IPS-NIHi11 (cell line): ENCODE data around the gene ST6GALNAC2.

ENCODE experiments used
- DNase-seq: peaks from one replicate; pipeline ENCODE4 v3.0.0; 2012; ENCODE audit warnings: mixed read lengths, low spot score

ST6GALNAC2 gene

GRCh38 chr17:76556765-76557367, 28.8 kb downstream of the ST6GALNAC2 start:
- DNase-seq = no peak

- DNase-seq = no peak
These were observed 31.5 kb downstream of the ST6GALNAC2 start for GRCh38 chr17:76554131-76554530.

GRCh38 chr17:76553178-76553908, 32.3 kb downstream of the ST6GALNAC2 start:
- DNase-seq = no peak

GRCh38 chr17:76551685-76552084, 34.0 kb downstream of the ST6GALNAC2 start:
- DNase-seq = no peak

- no peak for DNase-seq
These were observed 34.7 kb downstream of the ST6GALNAC2 start for GRCh38 chr17:76550712-76551615.

GRCh38 chr17:76549539-76549938, 36.1 kb downstream of the ST6GALNAC2 start:
- no peak for DNase-seq

- DNase-seq = no peak
These were observed 36.5 kb downstream of the ST6GALNAC2 start for GRCh38 chr17:76549215-76549518.

GRCh38 chr17:76548378-76549214, 37.1 kb downstream of the ST6GALNAC2 start:
- no peak for DNase-seq

- no peak for DNase-seq
These were observed 37.9 kb downstream of the ST6GALNAC2 start for GRCh38 chr17:76547642-76548202.

GRCh38 chr17:76547183-76547641, 38.4 kb downstream of the ST6GALNAC2 start:
- DNase-seq = peak; percentile 53

- DNase-seq = no peak
These were observed 39.0 kb downstream of the ST6GALNAC2 start for GRCh38 chr17:76546556-76547182.

GRCh38 chr17:76545918-76546555, 39.6 kb downstream of the ST6GALNAC2 start:
- no peak for DNase-seq

- DNase-seq = no peak
These were observed 40.9 kb downstream of the ST6GALNAC2 start for GRCh38 chr17:76544546-76545365.

- no peak for DNase-seq
These were observed 41.7 kb downstream of the ST6GALNAC2 start for GRCh38 chr17:76543826-76544545.

- no peak for DNase-seq
These were observed 42.2 kb downstream of the ST6GALNAC2 start for GRCh38 chr17:76543482-76543825.

GRCh38 chr17:76542984-76543383, 42.7 kb downstream of the ST6GALNAC2 start:
- DNase-seq = no peak

- no peak for DNase-seq
These were observed 43.1 kb downstream of the ST6GALNAC2 start for GRCh38 chr17:76542566-76542971.

GRCh38 chr17:76541739-76542454, 43.8 kb downstream of the ST6GALNAC2 start:
- no peak for DNase-seq
